K562 (cell line): ENCODE data around the gene GLRA3.

Experiments
- CTCF ChIP-seq, 3 experiments: IDR thresholded peaks in 2 of 3; conservative IDR thresholded peaks in 1 of 3; 2 replicates each; pipeline ENCODE4 v1.5.1; 2011 to 2012; ENCODE audit warnings: low read length in 3 of 3, mild to moderate bottlenecking in 3 of 3, control low read depth in 2 of 3, improper control_type of control experiment in 1 of 3, inconsistent platforms in 1 of 3, low read depth in 1 of 3, mixed read lengths in 1 of 3, moderate library complexity in 1 of 3; ENCODE audit not compliant: insufficient read depth in 2 of 3
- MYC ChIP-seq, 2 experiments: fragments of 250-450 bp in 1 of 2; sonication (Bioruptor Pico) in 1 of 2; IDR thresholded peaks; 2 replicates each; pipeline versions ENCODE4 v1.5.1 to v1.6.1; 2012 to 2021; ENCODE audit warnings: low read depth in 2 of 2, borderline replicate concordance in 1 of 2, improper control_type of control experiment in 1 of 2, low read length in 1 of 2, mild to moderate bottlenecking in 1 of 2, moderate library complexity in 1 of 2
- POLR2A ChIP-seq: fragments of 450-650 bp; conservative IDR thresholded peaks from 2 replicates; pipeline ENCODE4 v1.6.1; 2016
- POLR2AphosphoS5 ChIP-seq: IDR thresholded peaks from 2 replicates; pipeline ENCODE4 v1.6.1; 2011; ENCODE audit warnings: mild to moderate bottlenecking, low read depth, low read length, moderate library complexity; ENCODE audit not compliant: control insufficient read depth, insufficient read depth
- REST ChIP-seq, 2 experiments: fragments of 450-650 bp; formaldehyde crosslinking in 1 of 2; IDR thresholded peaks; 2 replicates each; pipeline versions ENCODE4 v1.4.0 to v1.6.1; 2014 to 2020; ENCODE audit warnings: mild to moderate bottlenecking in 2 of 2, borderline replicate concordance in 1 of 2, low read depth in 1 of 2
- SMC3 ChIP-seq: conservative IDR thresholded peaks from 2 replicates; pipeline ENCODE4 v1.6.1; 2011; ENCODE audit warnings: low read depth, low read length, improper control_type of control experiment; ENCODE audit not compliant: insufficient read depth
- SREBF2 ChIP-seq: sonication (generic); formaldehyde crosslinking; IDR thresholded peaks from 2 replicates; pipeline ENCODE4 v1.4.0; 2020; ENCODE audit warnings: mild to moderate bottlenecking, missing genetic modification reagents
- USF2 ChIP-seq: sonication (generic); formaldehyde crosslinking; IDR thresholded peaks from 2 replicates; pipeline ENCODE4 v1.5.0; 2020; ENCODE audit warnings: missing genetic modification reagents

GRCh38 chr4:174848596-174848995 lies 19.5 kb upstream of the GLRA3 start:
- TF ChIP-seq CTCF (IDR thresholded peaks at IDR 0.05 in 2 of 3, conservative IDR thresholded peaks at IDR 0.05 in 1 of 3; ENCODE audit: insufficient read depth in 2 of 3, low read depth in 1 of 3, low read length in 3 of 3): no peak
- no peak for TF ChIP-seq REST (IDR thresholded peaks at IDR 0.05; ENCODE audit: borderline replicate concordance)
- no peak for TF ChIP-seq REST (CRISPR knock-in tag; IDR thresholded peaks at IDR 0.05; ENCODE audit: low read depth)
- no peak for TF ChIP-seq POLR2AphosphoS5
- no peak for TF ChIP-seq MYC (IDR thresholded peaks at IDR 0.05; ENCODE audit: low read depth, low read length)
- no peak for TF ChIP-seq MYC (CRISPR knock-in tag; IDR thresholded peaks at IDR 0.05; ENCODE audit: borderline replicate concordance, low read depth)
- TF ChIP-seq SMC3: no peak
- no peak for TF ChIP-seq SREBF2 (CRISPR knock-in tag)
- TF ChIP-seq USF2 (CRISPR knock-in tag): no peak
- no peak for TF ChIP-seq POLR2A
